Psoas muscle (tissue), 8 donors: ENCODE data around the gene ADCY5. TPM values are rescaled to one million over a fixed set of nuclear protein-coding genes. Genes with fewer than 3 reads are reported as not detected.

Experiments used
- ATAC-seq, 4 donors: fragments of 200-7000 bp; cut with Tn5 transposase; one replicate each; pipeline ENCODE4 v1.9.1; 2020; ENCODE audit warnings: moderate library complexity in 3 of 4, mild to moderate bottlenecking in 2 of 4
- DNase-seq, 2 donors: peaks; one replicate each; pipeline ENCODE4 v3.0.0-alpha.2; 2020
- H3K27ac ChIP-seq: fragments of 200-600 bp; one replicate; pipeline ENCODE4 v1.8.0; 2022
- H3K27me3 ChIP-seq, 3 donors: fragments of 200-600 bp in 1 of 3; one replicate each; pipeline versions ENCODE4 v1.6.1 to v1.8.0; 2013 to 2022; ENCODE audit warnings: low read length in 2 of 3, mild to moderate bottlenecking in 2 of 3, moderate library complexity in 1 of 3; ENCODE audit not compliant: insufficient read depth in 3 of 3
- H3K36me3 ChIP-seq, 2 donors: fragments of 200-600 bp in 1 of 2; one replicate each; pipeline versions ENCODE4 v1.6.1 to v1.8.0; 2013 to 2022; ENCODE audit warnings: low read depth in 1 of 2, mild to moderate bottlenecking in 1 of 2, moderate library complexity in 1 of 2; ENCODE audit not compliant: insufficient read depth in 1 of 2
- H3K4me1 ChIP-seq: fragments of 200-600 bp; one replicate; pipeline ENCODE4 v1.8.0; 2022
- H3K4me3 ChIP-seq: fragments of 200-600 bp; one replicate; pipeline ENCODE4 v1.8.0; 2022; ENCODE audit warnings: mild to moderate bottlenecking
- H3K9me3 ChIP-seq: fragments of 200-600 bp; one replicate; pipeline ENCODE4 v1.8.0; 2022
- CTCF ChIP-seq: fragments of 200-600 bp; IDR thresholded peaks from one replicate; pipeline ENCODE4 v1.8.0; 2022; ENCODE audit warnings: antibody characterized with exemption
- WGBS, 3 donors: extraction: QIAGEN DNeasy Blood & Tissue Kit; methylation state at CpG; one replicate each; pipeline versions ENCODE4 v1.1.6 to v1.1.7; 2013; 5-methylcytosine and 5-hydroxymethylcytosine counted together
- intact Hi-C, 2 donors: fragments of 100-400 bp; cut with DNase I; formaldehyde crosslinking; loops; one replicate each; pipeline versions ENCODE4 v1.11.0 to v1.14.2; 2022
- polyA plus RNA-seq, 3 donors: library from polyadenylated mRNA; stranded (reverse); fragments of 200-250 nt; gene quantifications; one replicate each; pipeline ENCODE4 v1.2.3, GENCODE V29; 2013
- total RNA-seq, 4 donors: library from RNA; stranded (reverse); fragmentation: NEBNext Ultra II Directional in 2 of 4; extraction: Animal tissue kit (Norgen Biotek cat#: 25700) in 2 of 4; gene quantifications; one replicate each; pipeline versions ENCODE4 v1.2.1 to v1.2.4, GENCODE V29; 2021 to 2023
- donor health status: healthy with polysubstance abuse.
- donor health status: DM: no; HTN: no; CAD: no; lungs with moderate emphysema.
- donor health status: Bipolar disorder and iron deficiency.
- donor health status: healthy.
- donor health status: DM: yes; HTN: yes; CAD: no.
- donor health status: DM: no; HTN: no; CAD: no.
- donor health status: DM: no; HTN: no; CAD: no.
- donor health status: DM: yes; HTN: yes; CAD: no.

ADCY5 gene
- total and polyA plus RNA-seq, 7 donors: 1.0 to 4.4 (median 1.6) TPM

- intact Hi-C loops: no loop called here
- Histone ChIP-seq H3K36me3 (no peaks in the 10 kb centered on the region), H3K4me1 (no peaks in the 10 kb centered on the region), H3K9me3 (no peaks in the 10 kb centered on the region), H3K27ac (no peak overlapping the region), H3K4me3 (no peak overlapping the region), H3K27me3 (peaks cover 0 to 28% (median 2%) of the 10 kb centered on the region in 3 donors)
- no peak for DNase-seq
- TF ChIP-seq CTCF: no peak
- 72 to 86% (median 76%) methylated on average over 10 to 12 of the region's 12 CpGs for WGBS, 3 donors
- ATAC-seq: no peak
Measured at GRCh38 chr3:123348471-123349200, 100.3 kb downstream of the ADCY5 start.

GRCh38 chr3:123347691-123348264, 101.1 kb downstream of the ADCY5 start:
- no peak for TF ChIP-seq CTCF
- Histone ChIP-seq H3K27me3 (peaks cover 0 to 28% (median 0%) of the 10 kb centered on the region in 3 donors), H3K4me3 (no peak overlapping the region), H3K4me1 (no peaks in the 10 kb centered on the region), H3K27ac (no peak overlapping the region), H3K9me3 (no peaks in the 10 kb centered on the region), H3K36me3 (no peaks in the 10 kb centered on the region)
- no peak for DNase-seq
- ATAC-seq: no peak
- intact Hi-C loops: no loop called here
- 70 to 73% (median 70%) methylated on average over 15 of the region's 15 CpGs for WGBS, 3 donors

GRCh38 chr3:123347205-123347604, 101.7 kb downstream of the ADCY5 start:
- WGBS, 3 donors: 67 to 71% (median 71%) methylated on average over 4 of the region's 4 CpGs
- intact Hi-C loops: no loop called here
- Histone ChIP-seq H3K27ac (no peak overlapping the region), H3K9me3 (no peaks in the 10 kb centered on the region), H3K27me3 (peaks cover 0 to 28% (median 0%) of the 10 kb centered on the region in 3 donors), H3K36me3 (no peaks in the 10 kb centered on the region), H3K4me1 (no peaks in the 10 kb centered on the region), H3K4me3 (no peak overlapping the region)
- ATAC-seq (no peak), DNase-seq (no peak)
- TF ChIP-seq CTCF: no peak

GRCh38 chr3:123346021-123346420, 102.9 kb downstream of the ADCY5 start:
- WGBS, 3 donors: 83 to 84% (median 84%) methylated on average over 8 of the region's 8 CpGs
- DNase-seq: no peak

More at GRCh38 chr3:123346021-123346420, 102.9 kb downstream of the ADCY5 start:
- no peak for TF ChIP-seq CTCF
- H3K36me3 ChIP-seq: no peaks in the 10 kb centered on the region
- no peaks in the 10 kb centered on the region for H3K9me3 ChIP-seq
- ATAC-seq: no peak
- H3K4me1 ChIP-seq: no peaks in the 10 kb centered on the region
- intact Hi-C loops: no loop called here
- H3K27ac ChIP-seq: no peak overlapping the region
- no peak overlapping the region for H3K4me3 ChIP-seq
- peaks cover 0 to 28% (median 0%) of the 10 kb centered on the region in 3 donors for H3K27me3 ChIP-seq
